ENCODE data around the gene RAB22A.
A peak's percentile ranks its signal among the peaks of the same experiment; 100 is the strongest.

The RAB22A gene

GRCh38 chr20:58310291-58310782, 822 bp downstream of the RAB22A start:
- no peak for TF ChIP-seq CTCF (IDR thresholded peaks at IDR 0.05)
- Histone ChIP-seq H3K4me1 (ENCODE audit: control insufficient read depth in 1 of 2, insufficient read depth in 1 of 2, low read depth in 1 of 2, low read length in 1 of 2) (peaks cover 54 to 62% of the 10 kb centered on the region in 2 experiments), H3K27me3 (no peaks in the 10 kb centered on the region), H3K9me3 (no peaks in the 10 kb centered on the region), H3K36me3 (peaks cover 19% of the 10 kb centered on the region), H3K27ac (peak overlapping the region; percentile 90), H3K4me3 (ENCODE audit: low read depth in 1 of 2, low read length in 1 of 2) (peak overlapping the region; percentile 79 to 86)

GRCh38 chr20:58312836-58313235, 3.3 kb downstream of the RAB22A start:
- peak overlapping the region; percentile 68 for H3K27ac ChIP-seq
- peaks cover 29 to 37% of the 10 kb centered on the region in 2 experiments for H3K4me1 ChIP-seq (ENCODE audit: control insufficient read depth in 1 of 2, insufficient read depth in 1 of 2, low read depth in 1 of 2, low read length in 1 of 2)
- H3K36me3 ChIP-seq, result peaks cover 34% of the 10 kb centered on the region
- no peaks in the 10 kb centered on the region for H3K9me3 ChIP-seq
- H3K27me3 ChIP-seq, result no peaks in the 10 kb centered on the region
- H3K4me3 ChIP-seq (ENCODE audit: low read depth in 1 of 2, low read length in 1 of 2), result no peak overlapping the region
- TF ChIP-seq CTCF (IDR thresholded peaks at IDR 0.05), result no peak

- peak overlapping the region; percentile 68 for H3K27ac ChIP-seq
- no peaks in the 10 kb centered on the region for H3K9me3 ChIP-seq
- peaks cover 34% of the 10 kb centered on the region for H3K36me3 ChIP-seq
Measured at GRCh38 chr20:58313396-58313795, 3.9 kb downstream of the RAB22A start.

GRCh38 chr20:58321205-58321604, 11.7 kb downstream of the RAB22A start:
- peaks cover 10% of the 10 kb centered on the region for H3K36me3 ChIP-seq
- TF ChIP-seq CTCF (IDR thresholded peaks at IDR 0.05), result no peak
- H3K27me3 ChIP-seq, result no peaks in the 10 kb centered on the region
- no peaks in the 10 kb centered on the region for H3K9me3 ChIP-seq
- no peaks in the 10 kb centered on the region for H3K4me1 ChIP-seq (ENCODE audit: control insufficient read depth in 1 of 2, insufficient read depth in 1 of 2, low read depth in 1 of 2, low read length in 1 of 2)
- no peak overlapping the region for H3K4me3 ChIP-seq (ENCODE audit: low read depth in 1 of 2, low read length in 1 of 2)
- H3K27ac ChIP-seq, result no peak overlapping the region

More at GRCh38 chr20:58313396-58313795, 3.9 kb downstream of the RAB22A start:
- peaks cover 23 to 32% of the 10 kb centered on the region in 2 experiments for H3K4me1 ChIP-seq (ENCODE audit: control insufficient read depth in 1 of 2, insufficient read depth in 1 of 2, low read depth in 1 of 2, low read length in 1 of 2)
- no peak for TF ChIP-seq CTCF (IDR thresholded peaks at IDR 0.05)
- no peaks in the 10 kb centered on the region for H3K27me3 ChIP-seq
- no peak overlapping the region for H3K4me3 ChIP-seq (ENCODE audit: low read depth in 1 of 2, low read length in 1 of 2)

GRCh38 chr20:58322083-58322482, 12.6 kb downstream of the RAB22A start:
- H3K27ac ChIP-seq, result no peak overlapping the region

More at GRCh38 chr20:58322083-58322482, 12.6 kb downstream of the RAB22A start:
- Histone ChIP-seq H3K9me3 (no peaks in the 10 kb centered on the region), H3K4me3 (ENCODE audit: low read depth in 1 of 2, low read length in 1 of 2) (no peak overlapping the region), H3K4me1 (ENCODE audit: control insufficient read depth in 1 of 2, insufficient read depth in 1 of 2, low read depth in 1 of 2, low read length in 1 of 2) (no peaks in the 10 kb centered on the region), H3K27me3 (no peaks in the 10 kb centered on the region), H3K36me3 (peaks cover 1% of the 10 kb centered on the region)
- no peak for TF ChIP-seq CTCF (IDR thresholded peaks at IDR 0.05)
